ENCODE results near the gene PLCB4.

Gene PLCB4

GRCh38 chr20:9211016-9211760 lies 142.3 kb downstream of the PLCB4 start:
- no peak for TF ChIP-seq CTCF (IDR thresholded peaks at IDR 0.05; ENCODE audit: low read depth, low read length)
- no peak for DNase-seq (ENCODE audit: extremely low read depth, low read depth)

- DNase-seq (ENCODE audit: extremely low read depth, low read depth), result no peak
- TF ChIP-seq CTCF (IDR thresholded peaks at IDR 0.05; ENCODE audit: low read depth, low read length), result no peak
Measured at GRCh38 chr20:9212735-9213134, 143.8 kb downstream of the PLCB4 start.

GRCh38 chr20:9214685-9215084 lies 145.8 kb downstream of the PLCB4 start:
- DNase-seq (ENCODE audit: extremely low read depth, low read depth), result peak; percentile 91
- no peak for TF ChIP-seq CTCF (IDR thresholded peaks at IDR 0.05; ENCODE audit: low read depth, low read length)

GRCh38 chr20:9215539-9215938 lies 146.7 kb downstream of the PLCB4 start:
- no peak for DNase-seq (ENCODE audit: extremely low read depth, low read depth)
- peak; percentile 18 for TF ChIP-seq CTCF (IDR thresholded peaks at IDR 0.05; ENCODE audit: low read depth, low read length)

- TF ChIP-seq CTCF (IDR thresholded peaks at IDR 0.05; ENCODE audit: low read depth, low read length), result no peak
- no peak for DNase-seq (ENCODE audit: extremely low read depth, low read depth)
Measured at GRCh38 chr20:9218531-9218961, 149.7 kb downstream of the PLCB4 start.

- no peak for TF ChIP-seq CTCF (IDR thresholded peaks at IDR 0.05; ENCODE audit: low read depth, low read length)
- no peak for DNase-seq (ENCODE audit: extremely low read depth, low read depth)
Measured at GRCh38 chr20:9220874-9221547, 152.1 kb downstream of the PLCB4 start.

- TF ChIP-seq CTCF (IDR thresholded peaks at IDR 0.05; ENCODE audit: low read depth, low read length), result no peak
- DNase-seq (ENCODE audit: extremely low read depth, low read depth), result no peak
Measured at GRCh38 chr20:9223296-9223695, 154.4 kb downstream of the PLCB4 start.
